ENCODE data around the gene PAFAH1B1. TPM values are rescaled to one million over a fixed set of nuclear protein-coding genes. Genes with fewer than 3 reads are reported as not detected.
"Not testable (repeated sequence)": the region's sequence is repeated elsewhere in the genome, so short reads cannot be mapped to it uniquely, and the experiment has no call there.

PAFAH1B1 gene
- total RNA-seq, 1 experiment from 2014 or later, result 210 TPM

- Histone ChIP-seq H3K4me3 (ENCODE audit: low read depth, low read length, poor library complexity, severe bottlenecking) (no peak overlapping the region), H3K27ac (ENCODE audit: low read depth, low read length, poor library complexity, severe bottlenecking) (no peak overlapping the region), H3K36me3 (ENCODE audit: insufficient read depth, low read length, poor library complexity, severe bottlenecking) (peaks cover 75% of the 10 kb centered on the region), H3K27me3 (replicated peaks; ENCODE audit: insufficient read depth, low read depth, low read length, poor library complexity) (no peaks in the 10 kb centered on the region), H3K9me3 (ENCODE audit: low read depth, low read length, poor library complexity, severe bottlenecking) (no peaks in the 10 kb centered on the region), H3K4me1 (ENCODE audit: insufficient read depth, low read length, poor library complexity, severe bottlenecking) (no peaks in the 10 kb centered on the region)
- TF ChIP-seq EZH2 (IDR thresholded peaks at IDR 0.05; ENCODE audit: borderline replicate concordance, low read depth, low read length, poor library complexity, severe bottlenecking), result no peak
- no peak for TF ChIP-seq CTCF (conservative IDR thresholded peaks at IDR 0.05; ENCODE audit: low read depth, low read length)
- CTCF ChIA-PET, result no interaction called here
- no TSS peak for BruUV-seq (replicated peaks)
- POLR2A ChIA-PET (ENCODE audit: low non-redundant PET), result no interaction called here
- no peak for DNase-seq (ENCODE audit: low spot score)
- intact Hi-C loops (cut with micrococcal nuclease; ENCODE audit: unreplicated experiment), result no loop called here
Observed at GRCh38 chr17:2695243-2695960, 101.9 kb downstream of the PAFAH1B1 start.

- no peak for DNase-seq (ENCODE audit: low spot score)
- TF ChIP-seq CTCF (conservative IDR thresholded peaks at IDR 0.05; ENCODE audit: low read depth, low read length), result no peak
- no peak for TF ChIP-seq EZH2 (IDR thresholded peaks at IDR 0.05; ENCODE audit: borderline replicate concordance, low read depth, low read length, poor library complexity, severe bottlenecking)
- CTCF ChIA-PET, result no interaction called here
- Histone ChIP-seq H3K4me3 (ENCODE audit: low read depth, low read length, poor library complexity, severe bottlenecking) (no peak overlapping the region), H3K36me3 (ENCODE audit: insufficient read depth, low read length, poor library complexity, severe bottlenecking) (peaks cover 75% of the 10 kb centered on the region), H3K27me3 (replicated peaks; ENCODE audit: insufficient read depth, low read depth, low read length, poor library complexity) (no peaks in the 10 kb centered on the region), H3K9me3 (ENCODE audit: low read depth, low read length, poor library complexity, severe bottlenecking) (no peaks in the 10 kb centered on the region), H3K27ac (ENCODE audit: low read depth, low read length, poor library complexity, severe bottlenecking) (no peak overlapping the region), H3K4me1 (ENCODE audit: insufficient read depth, low read length, poor library complexity, severe bottlenecking) (no peaks in the 10 kb centered on the region)
- intact Hi-C loops (cut with micrococcal nuclease; ENCODE audit: unreplicated experiment), result no loop called here
- POLR2A ChIA-PET (ENCODE audit: low non-redundant PET), result no interaction called here
- BruUV-seq (replicated peaks), result no TSS peak
Observed at GRCh38 chr17:2695961-2696760, 102.7 kb downstream of the PAFAH1B1 start.

- Histone ChIP-seq H3K27me3 (replicated peaks; ENCODE audit: insufficient read depth, low read depth, low read length, poor library complexity) (no peaks in the 10 kb centered on the region), H3K36me3 (ENCODE audit: insufficient read depth, low read length, poor library complexity, severe bottlenecking) (peaks cover 76% of the 10 kb centered on the region), H3K4me1 (ENCODE audit: insufficient read depth, low read length, poor library complexity, severe bottlenecking) (no peaks in the 10 kb centered on the region), H3K9me3 (ENCODE audit: low read depth, low read length, poor library complexity, severe bottlenecking) (no peaks in the 10 kb centered on the region), H3K27ac (ENCODE audit: low read depth, low read length, poor library complexity, severe bottlenecking) (no peak overlapping the region), H3K4me3 (ENCODE audit: low read depth, low read length, poor library complexity, severe bottlenecking) (no peak overlapping the region)
- BruUV-seq (replicated peaks), result no TSS peak
- POLR2A ChIA-PET (ENCODE audit: low non-redundant PET), result interaction anchor here (0.7 kb wide), 1 partner anchor 15 kb away, joined by 4 read pairs; no protein-coding TSS in a partner anchor
- no peak for TF ChIP-seq EZH2 (IDR thresholded peaks at IDR 0.05; ENCODE audit: borderline replicate concordance, low read depth, low read length, poor library complexity, severe bottlenecking)
- TF ChIP-seq CTCF (conservative IDR thresholded peaks at IDR 0.05; ENCODE audit: low read depth, low read length), result no peak
- intact Hi-C loops (cut with micrococcal nuclease; ENCODE audit: unreplicated experiment), result no loop called here
- CTCF ChIA-PET, result no interaction called here
- DNase-seq (ENCODE audit: low spot score), result no peak
Observed at GRCh38 chr17:2697611-2698162, 104.2 kb downstream of the PAFAH1B1 start.

GRCh38 chr17:2699216-2699805 lies 105.9 kb downstream of the PAFAH1B1 start:
- H3K27ac ChIP-seq (ENCODE audit: low read depth, low read length, poor library complexity, severe bottlenecking); H3K9me3 ChIP-seq (ENCODE audit: low read depth, low read length, poor library complexity, severe bottlenecking); H3K4me3 ChIP-seq (ENCODE audit: low read depth, low read length, poor library complexity, severe bottlenecking); H3K27me3 ChIP-seq (replicated peaks; ENCODE audit: insufficient read depth, low read depth, low read length, poor library complexity); POLR2A ChIA-PET (ENCODE audit: low non-redundant PET); BruUV-seq (replicated peaks); intact Hi-C loops (cut with micrococcal nuclease; ENCODE audit: unreplicated experiment); DNase-seq (ENCODE audit: low spot score); H3K4me1 ChIP-seq (ENCODE audit: insufficient read depth, low read length, poor library complexity, severe bottlenecking): not testable (repeated sequence)
- CTCF ChIA-PET, result interaction anchor here (0.7 kb wide), 1 partner anchor 14 kb away, joined by 3 read pairs; no protein-coding TSS in a partner anchor
- peaks cover 76% of the 10 kb centered on the region for H3K36me3 ChIP-seq (ENCODE audit: insufficient read depth, low read length, poor library complexity, severe bottlenecking)

Data from A673 (cell line).